ENCODE measurements around the gene PATJ.

- TF ChIP-seq, protein P1, sequence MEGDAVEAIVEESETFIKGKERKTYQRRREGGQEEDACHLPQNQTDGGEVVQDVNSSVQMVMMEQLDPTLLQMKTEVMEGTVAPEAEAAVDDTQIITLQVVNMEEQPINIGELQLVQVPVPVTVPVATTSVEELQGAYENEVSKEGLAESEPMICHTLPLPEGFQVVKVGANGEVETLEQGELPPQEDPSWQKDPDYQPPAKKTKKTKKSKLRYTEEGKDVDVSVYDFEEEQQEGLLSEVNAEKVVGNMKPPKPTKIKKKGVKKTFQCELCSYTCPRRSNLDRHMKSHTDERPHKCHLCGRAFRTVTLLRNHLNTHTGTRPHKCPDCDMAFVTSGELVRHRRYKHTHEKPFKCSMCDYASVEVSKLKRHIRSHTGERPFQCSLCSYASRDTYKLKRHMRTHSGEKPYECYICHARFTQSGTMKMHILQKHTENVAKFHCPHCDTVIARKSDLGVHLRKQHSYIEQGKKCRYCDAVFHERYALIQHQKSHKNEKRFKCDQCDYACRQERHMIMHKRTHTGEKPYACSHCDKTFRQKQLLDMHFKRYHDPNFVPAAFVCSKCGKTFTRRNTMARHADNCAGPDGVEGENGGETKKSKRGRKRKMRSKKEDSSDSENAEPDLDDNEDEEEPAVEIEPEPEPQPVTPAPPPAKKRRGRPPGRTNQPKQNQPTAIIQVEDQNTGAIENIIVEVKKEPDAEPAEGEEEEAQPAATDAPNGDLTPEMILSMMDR (IDR thresholded peaks at IDR 0.05; ENCODE audit: insufficient read depth, low read length, poor library complexity, severe bottlenecking) = no peak
- no peak for TF ChIP-seq EZH2phosphoT487 (conservative IDR thresholded peaks at IDR 0.05; ENCODE audit: low read length)
These were observed 156.4 kb downstream of the PATJ start for GRCh38 chr1:61898658-61899057.

Measured in SU-DHL-6 (cell line).